WTC11 (cell line): Measurements from ENCODE around the gene CCDC88B.

Source experiments
- ATF2 ChIP-seq: sonication (generic); formaldehyde crosslinking; IDR thresholded peaks from 2 replicates; pipeline ENCODE4 v1.8.1; 2022; ENCODE audit warnings: low read depth, missing genetic modification reagents, borderline replicate concordance
- CTCF ChIP-seq: fragments of 200-600 bp; IDR thresholded peaks from 2 replicates; pipeline ENCODE4 v1.8.0; 2022; ENCODE audit warnings: antibody characterized with exemption
- FOXJ3 ChIP-seq: sonication (generic); formaldehyde crosslinking; IDR thresholded peaks from 2 replicates; pipeline ENCODE4 v1.9.0; 2021; ENCODE audit warnings: missing genetic modification reagents, mild to moderate bottlenecking, borderline replicate concordance
- IRF2 ChIP-seq: sonication (generic); formaldehyde crosslinking; IDR thresholded peaks from 2 replicates; pipeline ENCODE4 v1.8.0; 2022; ENCODE audit warnings: low read depth, missing genetic modification reagents, borderline replicate concordance
- JUN ChIP-seq: sonication (generic); formaldehyde crosslinking; IDR thresholded peaks from 2 replicates; pipeline ENCODE4 v1.8.0; 2023; ENCODE audit warnings: mild to moderate bottlenecking, missing genetic modification reagents
- NR2C2 ChIP-seq: sonication (generic); formaldehyde crosslinking; IDR thresholded peaks from 2 replicates; pipeline ENCODE4 v1.8.0; 2022; ENCODE audit warnings: mild to moderate bottlenecking, missing genetic modification reagents
- ZBTB21 ChIP-seq: sonication (generic); formaldehyde crosslinking; IDR thresholded peaks from 2 replicates; pipeline ENCODE4 v1.8.1; 2023; ENCODE audit warnings: mild to moderate bottlenecking, missing genetic modification reagents, borderline replicate concordance
- ZNF425 ChIP-seq: fragments of 250-450 bp; sonication (Bioruptor Pico); conservative IDR thresholded peaks from 2 replicates; pipeline ENCODE4 v1.9.0; 2021; ENCODE audit warnings: mild to moderate bottlenecking
- TF ChIP-seq, protein P1 (sequence below): sonication (generic); formaldehyde crosslinking; IDR thresholded peaks from 2 replicates; pipeline ENCODE4 v1.8.0; 2022; ENCODE audit warnings: mild to moderate bottlenecking, missing genetic modification reagents
- TF ChIP-seq, protein P2 (sequence below): sonication (generic); formaldehyde crosslinking; IDR thresholded peaks from 2 replicates; pipeline ENCODE4 v1.8.0; 2022; ENCODE audit warnings: mild to moderate bottlenecking, missing genetic modification reagents

GRCh38 chr11:64291752-64292459 is 48.1 kb upstream of the CCDC88B start:
- TF ChIP-seq ATF2 (CRISPR knock-in tag) (no peak), CTCF (no peak), JUN (CRISPR knock-in tag) (no peak), IRF2 (CRISPR knock-in tag) (no peak), ZNF425 (CRISPR knock-in tag) (no peak), ZBTB21 (CRISPR knock-in tag) (no peak), NR2C2 (CRISPR knock-in tag) (no peak), FOXJ3 (no peak)
- TF ChIP-seq, protein P1, sequence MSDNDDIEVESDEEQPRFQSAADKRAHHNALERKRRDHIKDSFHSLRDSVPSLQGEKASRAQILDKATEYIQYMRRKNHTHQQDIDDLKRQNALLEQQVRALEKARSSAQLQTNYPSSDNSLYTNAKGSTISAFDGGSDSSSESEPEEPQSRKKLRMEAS (CRISPR knock-in tag), result no peak
- TF ChIP-seq, protein P2, sequence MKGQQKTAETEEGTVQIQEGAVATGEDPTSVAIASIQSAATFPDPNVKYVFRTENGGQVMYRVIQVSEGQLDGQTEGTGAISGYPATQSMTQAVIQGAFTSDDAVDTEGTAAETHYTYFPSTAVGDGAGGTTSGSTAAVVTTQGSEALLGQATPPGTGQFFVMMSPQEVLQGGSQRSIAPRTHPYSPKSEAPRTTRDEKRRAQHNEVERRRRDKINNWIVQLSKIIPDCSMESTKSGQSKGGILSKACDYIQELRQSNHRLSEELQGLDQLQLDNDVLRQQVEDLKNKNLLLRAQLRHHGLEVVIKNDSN (CRISPR knock-in tag), result no peak
